DOHH2 (cell line): ENCODE results near the gene ATP1A1.

ENCODE experiments used
- H3F3A ChIP-seq: fragments of 200-600 bp; sonication (generic), shearing (Covaris generic); 2 replicates; pipeline ENCODE4 v1.6.0; 2016; ENCODE audit warnings: antibody characterized with exemption, mild to moderate bottlenecking; ENCODE audit not compliant: control insufficient read depth, insufficient read depth
- H3K27ac ChIP-seq: fragments of 200-600 bp; sonication (generic); 2 replicates; pipeline ENCODE4 v1.5.1; 2014; ENCODE audit warnings: low read depth, mild to moderate bottlenecking, low read length, moderate library complexity
- H3K27me3 ChIP-seq: fragments of 200-600 bp; sonication (generic); 2 replicates; pipeline ENCODE4 v1.6.1; 2014; ENCODE audit warnings: mild to moderate bottlenecking, low read length, mixed read lengths; ENCODE audit not compliant: control insufficient read depth
- H3K36me3 ChIP-seq: fragments of 200-600 bp; sonication (generic); 2 replicates; pipeline ENCODE4 v1.6.1; 2014; ENCODE audit warnings: mild to moderate bottlenecking, low read length, moderate library complexity, mixed read lengths; ENCODE audit not compliant: control insufficient read depth
- H3K4me1 ChIP-seq: fragments of 200-600 bp; sonication (generic); 2 replicates; pipeline ENCODE4 v1.6.1; 2014; ENCODE audit warnings: mild to moderate bottlenecking, low read length, mixed read lengths; ENCODE audit not compliant: control insufficient read depth
- H3K4me2 ChIP-seq: fragments of 200-600 bp; sonication (generic); 2 replicates; pipeline ENCODE4 v1.6.0; 2014; ENCODE audit warnings: mild to moderate bottlenecking, low read length, moderate library complexity
- H3K4me3 ChIP-seq: fragments of 200-600 bp; sonication (generic); 2 replicates; pipeline ENCODE4 v1.5.1; 2014; ENCODE audit warnings: mild to moderate bottlenecking, low read length, mixed read lengths
- H3K79me2 ChIP-seq: fragments of 200-600 bp; sonication (generic); 2 replicates; pipeline ENCODE4 v1.6.1; 2014; ENCODE audit warnings: mild to moderate bottlenecking, low read length, mixed read lengths; ENCODE audit not compliant: control insufficient read depth
- H3K9me2 ChIP-seq: fragments of 200-600 bp; sonication (generic); replicated peaks from 2 replicates; pipeline ENCODE4 v1.6.1; 2014; ENCODE audit warnings: mild to moderate bottlenecking, low read length, mixed read lengths; ENCODE audit not compliant: control insufficient read depth
- H3K9me3 ChIP-seq: fragments of 200-600 bp; sonication (generic); 2 replicates; pipeline ENCODE4 v1.6.1; 2014; ENCODE audit warnings: antibody characterized with exemption, low read length, mixed read lengths; ENCODE audit not compliant: control insufficient read depth, insufficient read depth
- H4K20me1 ChIP-seq: fragments of 200-600 bp; sonication (generic); 2 replicates; pipeline ENCODE4 v1.6.0; 2014; ENCODE audit warnings: low read depth, mild to moderate bottlenecking, antibody characterized with exemption, low read length, moderate library complexity; ENCODE audit not compliant: control insufficient read depth, insufficient read depth
- CTCF ChIP-seq: fragments of 200-600 bp; sonication (generic); IDR thresholded peaks from one replicate; pipeline ENCODE4 v1.5.1; 2014; ENCODE audit warnings: antibody characterized with exemption, mild to moderate bottlenecking, low read depth, low read length; ENCODE audit not compliant: poor library complexity, severe bottlenecking
- EZH2phosphoT487 ChIP-seq: fragments of 200-600 bp; sonication (generic); IDR thresholded peaks from 2 replicates; pipeline ENCODE4 v1.6.1; 2017; ENCODE audit warnings: borderline replicate concordance, mild to moderate bottlenecking, antibody characterized with exemption, low read length, moderate library complexity, mixed read lengths

ATP1A1 gene

DNA sequence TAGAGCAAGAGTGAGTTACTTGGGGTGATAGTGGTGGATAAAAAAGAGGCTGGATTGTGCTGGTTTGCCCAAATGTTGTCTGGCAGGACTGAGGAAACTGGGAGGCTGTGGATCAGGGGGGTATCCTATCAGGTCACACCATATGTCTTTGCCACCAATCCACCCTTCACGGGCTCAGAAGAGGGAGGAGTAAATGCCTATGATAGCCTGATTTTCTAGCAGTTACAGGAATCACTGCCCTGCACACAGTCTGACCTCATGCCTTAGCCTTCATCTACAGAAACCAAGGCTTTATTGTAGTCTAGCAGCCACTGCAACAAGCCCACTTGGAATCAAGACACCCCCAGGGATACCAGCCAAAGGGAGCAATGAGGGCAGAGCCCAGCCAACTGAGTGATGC, 51.8 kb downstream of the ATP1A1 start:
- Histone ChIP-seq H3K27me3 (peaks cover 18% of the 10 kb centered on the region), H3F3A (no peaks in the 10 kb centered on the region), H3K4me2 (no peak overlapping the region), H3K9me3 (no peaks in the 10 kb centered on the region), H3K79me2 (no peaks in the 10 kb centered on the region), H3K4me1 (no peaks in the 10 kb centered on the region), H4K20me1 (no peaks in the 10 kb centered on the region), H3K36me3 (no peaks in the 10 kb centered on the region), H3K9me2 (no peaks in the 10 kb centered on the region), H3K27ac (no peak overlapping the region), H3K4me3 (no peak overlapping the region)
- TF ChIP-seq EZH2phosphoT487, result no peak
- no peak for TF ChIP-seq CTCF

- H3K9me2 ChIP-seq, result no peaks in the 10 kb centered on the region
- TF ChIP-seq CTCF (no peak), EZH2phosphoT487 (no peak)
- no peaks in the 10 kb centered on the region for H3K36me3 ChIP-seq
- no peaks in the 10 kb centered on the region for H4K20me1 ChIP-seq
- no peak overlapping the region for H3K4me2 ChIP-seq
- H3F3A ChIP-seq, result no peaks in the 10 kb centered on the region
- H3K27me3 ChIP-seq, result peaks cover 18% of the 10 kb centered on the region
- no peak overlapping the region for H3K4me3 ChIP-seq
- no peaks in the 10 kb centered on the region for H3K9me3 ChIP-seq
- H3K27ac ChIP-seq, result no peak overlapping the region
- H3K79me2 ChIP-seq, result no peaks in the 10 kb centered on the region
- H3K4me1 ChIP-seq, result no peaks in the 10 kb centered on the region
Measured at GRCh38 chr1:116425987-116426386, 52.9 kb downstream of the ATP1A1 start.

DNA sequence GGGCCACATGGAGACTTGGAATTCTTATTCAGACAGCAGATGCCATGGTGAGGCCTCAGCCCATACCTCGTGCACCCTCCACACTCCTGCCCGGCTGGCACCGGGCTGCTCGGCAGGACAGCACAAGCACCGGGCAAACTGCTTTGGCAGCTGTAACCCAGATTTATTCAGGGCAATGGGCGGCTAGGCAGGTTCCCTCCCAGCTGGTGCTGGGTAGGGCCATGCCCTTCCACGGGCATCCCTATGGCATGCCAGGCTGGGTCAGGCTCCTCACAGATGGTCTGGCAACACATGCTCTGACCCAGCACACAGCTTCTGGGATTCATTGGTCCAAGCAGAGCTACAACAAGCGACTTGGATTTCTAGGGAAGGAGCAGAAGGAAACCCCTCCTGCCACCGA, 53.4 kb downstream of the ATP1A1 start:
- H3K27me3 ChIP-seq, result peaks cover 18% of the 10 kb centered on the region
- H3K36me3 ChIP-seq, result no peaks in the 10 kb centered on the region
- H3K9me2 ChIP-seq, result no peaks in the 10 kb centered on the region
- H3K9me3 ChIP-seq, result no peaks in the 10 kb centered on the region
- TF ChIP-seq EZH2phosphoT487 (no peak), CTCF (no peak)
- H4K20me1 ChIP-seq, result no peaks in the 10 kb centered on the region
- H3K27ac ChIP-seq, result no peak overlapping the region
- H3K4me2 ChIP-seq, result no peak overlapping the region
- H3K4me1 ChIP-seq, result no peaks in the 10 kb centered on the region
- H3K79me2 ChIP-seq, result no peaks in the 10 kb centered on the region
- H3K4me3 ChIP-seq, result no peak overlapping the region
- H3F3A ChIP-seq, result no peaks in the 10 kb centered on the region

GRCh38 chr1:116428576-116428975, 55.5 kb downstream of the ATP1A1 start:
- no peaks in the 10 kb centered on the region for H3K4me1 ChIP-seq

More at GRCh38 chr1:116428576-116428975, 55.5 kb downstream of the ATP1A1 start:
- H3K9me2 ChIP-seq, result no peaks in the 10 kb centered on the region
- no peaks in the 10 kb centered on the region for H3F3A ChIP-seq
- no peak overlapping the region for H3K27ac ChIP-seq
- H3K36me3 ChIP-seq, result no peaks in the 10 kb centered on the region
- no peaks in the 10 kb centered on the region for H3K9me3 ChIP-seq
- no peak overlapping the region for H3K4me3 ChIP-seq
- no peaks in the 10 kb centered on the region for H4K20me1 ChIP-seq
- H3K79me2 ChIP-seq, result no peaks in the 10 kb centered on the region
- TF ChIP-seq CTCF (no peak), EZH2phosphoT487 (no peak)
- H3K27me3 ChIP-seq, result peaks cover 18% of the 10 kb centered on the region
- no peak overlapping the region for H3K4me2 ChIP-seq
